ENCODE data around the gene CAPN13.

The CAPN13 gene

GRCh38 chr2:30710461-30710860 lies 96.8 kb downstream of the CAPN13 start:
- DNase-seq (ENCODE audit: low read depth) = no peak
- no peak for TF ChIP-seq CTCF (IDR thresholded peaks at IDR 0.05; ENCODE audit: low read length, missing control alignments)
- H3K4me3 ChIP-seq (replicated peaks; ENCODE audit: low read depth, low read length) = no peak overlapping the region

- DNase-seq (ENCODE audit: low read depth) = no peak
- no peak for TF ChIP-seq CTCF (IDR thresholded peaks at IDR 0.05; ENCODE audit: low read length, missing control alignments)
- no peak overlapping the region for H3K4me3 ChIP-seq (replicated peaks; ENCODE audit: low read depth, low read length)
Measured at GRCh38 chr2:30710016-30710415, 97.2 kb downstream of the CAPN13 start.

- TF ChIP-seq CTCF (IDR thresholded peaks at IDR 0.05; ENCODE audit: low read length, missing control alignments) = no peak
- DNase-seq (ENCODE audit: low read depth) = no peak
- no peak overlapping the region for H3K4me3 ChIP-seq (replicated peaks; ENCODE audit: low read depth, low read length)
Measured at GRCh38 chr2:30709516-30709915, 97.7 kb downstream of the CAPN13 start.

- no peak overlapping the region for H3K4me3 ChIP-seq (replicated peaks; ENCODE audit: low read depth, low read length)
- peak; percentile 29 for DNase-seq (ENCODE audit: low read depth)
- peak; percentile 50 for TF ChIP-seq CTCF (IDR thresholded peaks at IDR 0.05; ENCODE audit: low read length, missing control alignments)
Measured at GRCh38 chr2:30708491-30709290, 98.6 kb downstream of the CAPN13 start.

- DNase-seq (ENCODE audit: low read depth) = no peak
- no peak overlapping the region for H3K4me3 ChIP-seq (replicated peaks; ENCODE audit: low read depth, low read length)
- no peak for TF ChIP-seq CTCF (IDR thresholded peaks at IDR 0.05; ENCODE audit: low read length, missing control alignments)
Measured at GRCh38 chr2:30707304-30707903, 99.8 kb downstream of the CAPN13 start.

- DNase-seq (ENCODE audit: low read depth) = peak; percentile 65
- H3K4me3 ChIP-seq (replicated peaks; ENCODE audit: low read depth, low read length) = no peak overlapping the region
- peak; percentile 89 for TF ChIP-seq CTCF (IDR thresholded peaks at IDR 0.05; ENCODE audit: low read length, missing control alignments)
Measured at GRCh38 chr2:30706534-30707303, 100.5 kb downstream of the CAPN13 start.

Measured in fibroblast of pulmonary artery (primary cell).